Mesenteric fat pad (tissue), 1 donor: ENCODE results near the gene NAT10. TPM values are rescaled to one million over a fixed set of nuclear protein-coding genes. Genes with fewer than 3 reads are reported as not detected.

Experiments used
- DNase-seq: peaks from one replicate; pipeline ENCODE4 v3.0.0-alpha.2; 2020; ENCODE audit warnings: low spot score
- total RNA-seq: library from RNA; stranded (reverse); fragmentation: NEBNext Ultra II Directional; extraction: Animal tissue kit (Norgen Biotek cat#: 25700); gene quantifications from one replicate; pipeline ENCODE4 v1.2.1, GENCODE V29; 2021
- donor health status: DM: yes; HTN: yes; CAD: no.

NAT10 gene
- total RNA-seq, 1 donor from 2014 or later = 46.6 TPM

GRCh38 chr11:34148504-34149165, 43.2 kb downstream of the NAT10 start:
- no peak for DNase-seq

- no peak for DNase-seq
These were observed 43.8 kb downstream of the NAT10 start for GRCh38 chr11:34149274-34149673.

- DNase-seq = no peak
These were observed 44.4 kb downstream of the NAT10 start for GRCh38 chr11:34149786-34150185.

GRCh38 chr11:34150494-34151151, 45.2 kb downstream of the NAT10 start:
- no peak for DNase-seq

GRCh38 chr11:34151166-34151565, 45.7 kb downstream of the NAT10 start:
- no peak for DNase-seq

GRCh38 chr11:34151916-34152845, 46.8 kb downstream of the NAT10 start:
- DNase-seq = no peak

GRCh38 chr11:34154059-34154875, 48.8 kb downstream of the NAT10 start:
- no peak for DNase-seq

GRCh38 chr11:34155057-34155756, 49.8 kb downstream of the NAT10 start:
- no peak for DNase-seq

- DNase-seq = no peak
These were observed 50.3 kb downstream of the NAT10 start for GRCh38 chr11:34155757-34156062.

GRCh38 chr11:34157163-34157562, 51.7 kb downstream of the NAT10 start:
- DNase-seq = no peak

GRCh38 chr11:34158661-34159060, 53.2 kb downstream of the NAT10 start:
- no peak for DNase-seq

GRCh38 chr11:34160049-34160721, 54.8 kb downstream of the NAT10 start:
- no peak for DNase-seq

- DNase-seq = no peak
These were observed 55.4 kb downstream of the NAT10 start for GRCh38 chr11:34160791-34161190.

GRCh38 chr11:34161361-34161760, 55.9 kb downstream of the NAT10 start:
- DNase-seq = no peak

GRCh38 chr11:34161812-34162492, 56.5 kb downstream of the NAT10 start:
- no peak for DNase-seq

GRCh38 chr11:34162493-34162820, 57.0 kb downstream of the NAT10 start:
- no peak for DNase-seq

- DNase-seq = no peak
These were observed 57.4 kb downstream of the NAT10 start for GRCh38 chr11:34162856-34163255.

GRCh38 chr11:34165121-34165520, 59.7 kb downstream of the NAT10 start:
- DNase-seq = no peak

- no peak for DNase-seq
These were observed 60.5 kb downstream of the NAT10 start for GRCh38 chr11:34165786-34166555.
